GM12872 (cell line): ENCODE measurements around the gene C1orf174.

ENCODE experiments used
- TF ChIP-seq, protein P1 (sequence below): IDR thresholded peaks from 3 replicates; pipeline ENCODE4 v1.5.1; 2011; ENCODE audit warnings: low read depth, mild to moderate bottlenecking, low read length, moderate library complexity; ENCODE audit not compliant: insufficient read depth

Gene C1orf174

GRCh38 chr1:3888301-3888700, 11.8 kb downstream of the C1orf174 start:
- TF ChIP-seq, protein P1, sequence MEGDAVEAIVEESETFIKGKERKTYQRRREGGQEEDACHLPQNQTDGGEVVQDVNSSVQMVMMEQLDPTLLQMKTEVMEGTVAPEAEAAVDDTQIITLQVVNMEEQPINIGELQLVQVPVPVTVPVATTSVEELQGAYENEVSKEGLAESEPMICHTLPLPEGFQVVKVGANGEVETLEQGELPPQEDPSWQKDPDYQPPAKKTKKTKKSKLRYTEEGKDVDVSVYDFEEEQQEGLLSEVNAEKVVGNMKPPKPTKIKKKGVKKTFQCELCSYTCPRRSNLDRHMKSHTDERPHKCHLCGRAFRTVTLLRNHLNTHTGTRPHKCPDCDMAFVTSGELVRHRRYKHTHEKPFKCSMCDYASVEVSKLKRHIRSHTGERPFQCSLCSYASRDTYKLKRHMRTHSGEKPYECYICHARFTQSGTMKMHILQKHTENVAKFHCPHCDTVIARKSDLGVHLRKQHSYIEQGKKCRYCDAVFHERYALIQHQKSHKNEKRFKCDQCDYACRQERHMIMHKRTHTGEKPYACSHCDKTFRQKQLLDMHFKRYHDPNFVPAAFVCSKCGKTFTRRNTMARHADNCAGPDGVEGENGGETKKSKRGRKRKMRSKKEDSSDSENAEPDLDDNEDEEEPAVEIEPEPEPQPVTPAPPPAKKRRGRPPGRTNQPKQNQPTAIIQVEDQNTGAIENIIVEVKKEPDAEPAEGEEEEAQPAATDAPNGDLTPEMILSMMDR = no peak

DNA sequence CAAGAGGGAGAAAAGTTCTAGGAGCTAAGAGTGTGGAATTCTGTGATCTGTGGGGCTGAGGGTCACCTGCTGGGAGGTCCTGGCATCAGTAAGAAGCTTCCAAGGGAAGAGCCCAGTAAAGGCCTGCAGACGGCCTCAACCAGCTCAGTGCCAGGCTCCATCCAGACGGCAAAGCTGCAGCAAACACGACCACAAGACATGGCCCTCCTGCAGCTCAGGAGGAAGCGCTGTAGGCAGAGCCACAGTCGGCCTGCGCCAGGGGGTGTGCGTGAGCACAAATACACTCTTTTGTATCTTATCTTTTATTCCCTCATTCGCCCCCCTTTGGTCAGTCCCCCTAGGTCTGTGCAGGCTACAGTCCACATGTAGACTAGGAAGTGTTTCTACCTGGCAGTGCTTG, 13.4 kb downstream of the C1orf174 start:
- TF ChIP-seq, protein P1 = no peak

DNA sequence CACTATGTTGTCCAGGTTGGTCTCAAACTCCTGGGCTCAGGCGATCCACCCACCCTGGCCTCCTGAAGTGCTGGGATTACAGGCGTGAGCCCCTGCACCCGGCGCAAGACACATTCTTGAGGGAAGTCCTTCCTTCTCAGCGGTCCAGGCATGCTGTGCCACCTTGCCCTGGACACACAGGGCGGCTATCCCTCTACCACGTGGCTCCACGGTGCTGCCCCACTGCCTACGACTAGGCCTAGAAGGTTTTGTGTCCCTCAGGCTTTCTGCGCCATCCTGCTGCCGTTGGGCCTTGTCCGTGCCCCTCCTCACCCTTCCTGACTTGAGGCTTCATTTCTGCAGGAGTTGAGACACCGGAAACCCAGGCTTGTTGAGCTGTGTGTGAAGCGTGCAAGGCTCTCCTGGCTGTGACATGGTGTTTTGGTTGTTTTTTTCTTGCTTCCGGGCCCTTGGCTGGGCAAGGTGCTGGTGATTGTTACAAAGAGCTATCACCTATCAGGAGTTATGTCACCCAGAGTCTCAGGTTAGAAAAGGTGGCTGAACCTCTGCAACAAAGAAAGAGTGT, 13.9 kb downstream of the C1orf174 start:
- TF ChIP-seq, protein P1 = no peak

- TF ChIP-seq, protein P1 = no peak
Measured at GRCh38 chr1:3885611-3886010, 14.5 kb downstream of the C1orf174 start.

DNA sequence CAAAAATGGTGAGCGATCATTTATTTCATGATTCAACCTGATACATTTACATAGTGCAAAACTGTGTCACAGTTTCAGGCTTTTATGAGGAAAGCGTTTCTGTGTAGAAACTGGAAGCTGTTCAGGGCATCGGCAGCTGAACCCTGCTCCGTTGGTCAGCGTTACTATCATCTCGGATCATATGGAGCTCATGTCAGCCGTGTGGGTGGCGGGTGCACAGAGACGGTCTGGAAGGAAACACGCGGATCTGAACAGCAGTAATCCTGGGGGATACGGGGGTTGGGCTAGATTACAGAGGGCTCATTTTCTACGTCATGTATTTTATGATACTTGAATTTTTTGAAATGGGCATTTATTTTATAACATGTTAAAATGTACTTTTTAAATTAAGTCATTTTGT, 15.1 kb downstream of the C1orf174 start:
- TF ChIP-seq, protein P1 = no peak

DNA sequence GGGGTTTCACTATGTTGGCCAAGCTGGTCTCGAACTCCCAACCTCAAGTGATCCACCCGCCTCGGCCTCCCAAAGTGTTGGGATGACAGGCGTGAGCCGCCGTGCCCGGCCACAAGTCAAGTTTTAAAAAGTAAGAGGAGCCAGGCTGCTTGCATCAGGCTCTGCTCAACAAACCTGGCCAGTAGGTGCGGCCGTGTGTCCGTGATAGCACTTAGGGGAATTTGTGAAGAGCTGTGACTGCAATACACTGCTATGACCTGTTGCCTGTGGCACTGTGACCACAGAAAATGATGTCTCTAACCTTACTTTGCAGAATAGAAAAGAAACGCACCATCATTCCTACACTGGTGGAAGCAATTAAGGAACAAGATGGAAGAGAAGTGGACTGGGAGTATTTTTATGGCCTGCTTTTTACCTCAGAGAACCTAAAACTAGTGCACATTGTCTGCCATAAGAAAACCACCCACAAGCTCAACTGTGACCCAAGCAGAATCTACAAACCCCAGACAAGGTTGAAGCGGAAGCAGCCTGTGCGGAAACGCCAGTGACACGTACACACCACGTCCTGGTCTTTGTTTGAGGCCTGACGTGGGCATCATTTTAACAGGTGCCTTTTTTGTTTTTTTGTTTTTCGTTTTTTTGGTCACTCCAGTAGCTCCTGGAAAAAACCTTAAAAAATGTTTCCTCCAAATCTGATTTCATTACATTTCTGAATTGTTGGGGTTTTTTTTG, 16.7 kb downstream of the C1orf174 start:
- TF ChIP-seq, protein P1 = no peak

GRCh38 chr1:3881193-3881480, 18.9 kb downstream of the C1orf174 start:
- TF ChIP-seq, protein P1 = no peak
